GM21423 (cell line): ENCODE data around the gene GBF1.
A peak's percentile ranks its signal among the peaks of the same experiment; 100 is the strongest.
"Not testable (repeated sequence)": the region's sequence is repeated elsewhere in the genome, so short reads cannot be mapped to it uniquely, and the experiment has no call there.

ENCODE experiments used
- ATAC-seq: cut with Tn5 transposase; IDR thresholded peaks from one replicate; pipeline ENCODE4 v1.9.1; 2021; ENCODE audit warnings: mild to moderate bottlenecking, moderate library complexity; ENCODE audit not compliant: unreplicated experiment

GBF1 gene

GRCh38 chr10:102245082-102245931 is at the start of gene GBF1:
GBF1 (plus strand) TSS chr10:102245532; CDS start chr10:102258939, 13,407 bp downstream.
- peak; percentile 85 for ATAC-seq

GRCh38 chr10:102196893-102197292 is 48.4 kb upstream of the GBF1 start:
- no peak for ATAC-seq

- ATAC-seq = no peak
These were observed 47.3 kb upstream of the GBF1 start for GRCh38 chr10:102198027-102198426.

GRCh38 chr10:102200751-102201640 is 44.3 kb upstream of the GBF1 start:
- no peak for ATAC-seq

GRCh38 chr10:102202386-102202785 is 42.9 kb upstream of the GBF1 start:
- ATAC-seq = no peak

- no peak for ATAC-seq
These were observed 36.9 kb upstream of the GBF1 start for GRCh38 chr10:102208311-102209035.

- no peak for ATAC-seq
These were observed 33.6 kb upstream of the GBF1 start for GRCh38 chr10:102211615-102212299.

GRCh38 chr10:102213599-102213998 is 31.7 kb upstream of the GBF1 start:
- ATAC-seq = not testable (repeated sequence)

- ATAC-seq = no peak
These were observed 26.0 kb upstream of the GBF1 start for GRCh38 chr10:102219370-102219769.

- no peak for ATAC-seq
These were observed 24.7 kb upstream of the GBF1 start for GRCh38 chr10:102220612-102221011.

- ATAC-seq = no peak
These were observed 22.5 kb upstream of the GBF1 start for GRCh38 chr10:102222797-102223196.

- ATAC-seq = peak; percentile 80
These were observed 19.4 kb upstream of the GBF1 start, which contains the start of gene ELOVL3 for GRCh38 chr10:102225646-102226541. ELOVL3 (plus strand) TSS chr10:102226299; CDS start chr10:102226549, 250 bp downstream.

GRCh38 chr10:102226542-102226870 is 18.8 kb upstream of the GBF1 start:
- ATAC-seq = no peak

GRCh38 chr10:102227050-102227449 is 18.3 kb upstream of the GBF1 start:
- no peak for ATAC-seq

GRCh38 chr10:102229810-102230263 is 15.5 kb upstream of the GBF1 start:
- ATAC-seq = peak; percentile 60

GRCh38 chr10:102230264-102230860 is 15.0 kb upstream of the GBF1 start:
- ATAC-seq = no peak

- no peak for ATAC-seq
These were observed 14.4 kb upstream of the GBF1 start for GRCh38 chr10:102230861-102231356.

GRCh38 chr10:102231357-102232318 is 13.7 kb upstream of the GBF1 start:
- ATAC-seq = no peak
